GM19043 (cell line): Measurements from ENCODE around the gene PLPPR5.

ENCODE experiments used
- ATAC-seq: cut with Tn5 transposase; IDR thresholded peaks from one replicate; pipeline ENCODE4 v1.9.1; 2021; ENCODE audit warnings: low read depth; ENCODE audit not compliant: unreplicated experiment

Gene PLPPR5

GRCh38 chr1:98975113-98975512 is 29.5 kb downstream of the PLPPR5 start:
- no peak for ATAC-seq

DNA sequence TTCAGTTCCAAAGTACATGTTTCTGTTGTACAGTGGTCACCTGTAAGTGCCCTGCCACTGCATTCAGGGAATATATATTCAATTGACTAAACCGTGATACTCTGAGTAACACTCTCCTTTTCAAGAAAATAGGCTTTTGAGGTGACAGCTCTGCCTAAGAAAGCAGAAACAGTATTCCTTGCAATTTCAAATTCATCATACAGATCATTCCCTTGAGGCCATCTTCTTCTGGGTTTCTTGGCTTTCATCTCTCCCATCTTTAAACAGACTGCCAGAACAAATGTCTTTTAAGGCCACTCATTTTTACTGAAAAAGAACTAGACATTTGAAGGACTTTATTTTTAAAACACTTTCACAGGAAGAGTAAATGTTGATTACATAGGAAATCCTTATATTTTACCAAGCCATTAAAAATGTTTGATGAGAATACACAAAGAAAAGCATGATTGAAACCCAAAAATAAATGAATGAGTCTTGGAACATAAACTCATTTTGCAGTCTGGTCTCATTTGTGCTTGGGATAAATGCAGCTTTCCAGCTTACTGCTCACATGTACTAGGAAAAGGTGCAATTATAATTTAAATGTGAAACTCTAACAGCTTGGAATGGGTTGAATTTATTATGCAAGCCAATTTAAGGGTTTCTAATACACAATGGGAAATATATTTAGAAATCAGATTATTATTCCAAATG is 34.7 kb downstream of the PLPPR5 start:
- ATAC-seq: no peak

DNA sequence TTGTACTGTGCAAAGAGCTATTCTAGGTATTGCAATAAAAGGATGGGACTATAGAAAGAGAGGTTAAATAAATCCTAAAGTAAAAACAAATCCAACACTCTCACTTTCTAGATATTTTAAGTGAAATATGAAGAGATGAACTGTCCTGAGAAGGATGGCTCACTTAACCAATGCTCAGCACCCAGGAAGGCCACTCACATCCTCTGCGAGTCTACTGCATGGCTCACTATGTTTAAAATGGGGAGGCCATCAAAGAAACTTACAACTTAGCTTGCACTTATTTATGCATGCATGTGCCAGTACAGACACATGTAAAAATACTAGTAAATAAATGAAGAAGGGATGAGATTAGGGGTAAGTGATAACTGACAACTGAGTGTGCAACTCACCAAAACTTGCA is 37.5 kb downstream of the PLPPR5 start:
- ATAC-seq: no peak

- no peak for ATAC-seq
Measured at GRCh38 chr1:98965394-98965793, 39.3 kb downstream of the PLPPR5 start.

GRCh38 chr1:98964198-98964597 is 40.5 kb downstream of the PLPPR5 start:
- ATAC-seq: no peak

DNA sequence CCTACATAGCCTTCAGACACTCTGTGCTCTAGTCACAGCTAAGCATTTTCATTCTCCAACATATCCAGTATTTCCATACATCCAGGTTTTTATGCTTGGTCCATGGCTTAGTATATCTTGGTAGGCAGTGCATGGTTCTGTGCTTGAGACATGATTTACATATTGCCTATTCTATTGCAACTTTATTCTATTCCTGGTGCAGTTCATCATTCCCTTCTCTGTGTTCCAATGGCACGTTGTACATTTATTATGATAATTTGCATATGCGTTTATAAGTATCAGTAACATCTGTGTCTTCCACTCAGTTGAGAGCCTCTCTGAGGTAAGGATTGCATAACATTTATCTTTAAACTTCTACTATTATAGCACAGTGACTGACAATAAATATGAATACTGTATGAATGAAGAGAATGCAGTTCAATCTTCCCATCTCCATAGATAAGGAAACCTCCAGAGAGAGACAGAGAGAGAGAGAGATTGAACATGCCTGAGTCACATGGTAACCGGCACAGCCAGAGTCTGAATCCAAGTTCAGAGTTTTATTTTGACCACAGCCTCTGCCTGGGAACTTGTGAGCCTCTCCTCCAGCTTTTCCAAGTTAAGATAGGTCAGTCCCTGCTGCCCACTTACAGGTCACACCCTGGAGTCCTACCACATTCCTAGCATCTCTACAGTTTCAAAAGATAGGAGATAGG is 41.5 kb downstream of the PLPPR5 start:
- no peak for ATAC-seq

DNA sequence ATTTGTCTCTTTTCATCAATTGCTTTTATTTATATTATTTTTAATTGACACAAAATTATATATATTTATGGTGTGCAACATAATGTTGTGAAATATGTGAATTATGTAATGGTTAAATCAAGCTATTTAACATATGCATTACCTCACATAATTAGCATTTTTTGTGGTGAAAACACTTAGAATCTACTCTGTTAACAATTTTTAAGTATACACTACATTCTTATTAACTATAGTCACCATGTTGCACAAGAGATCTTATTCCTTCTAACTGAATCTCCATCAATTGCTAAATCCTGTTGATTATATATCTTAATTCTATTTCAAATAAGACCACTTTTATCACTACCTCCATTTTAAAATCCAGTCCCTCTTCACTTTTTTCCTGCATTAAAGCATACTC is 42.5 kb downstream of the PLPPR5 start:
- ATAC-seq: no peak

GRCh38 chr1:98949621-98950020 is 55.0 kb downstream of the PLPPR5 start:
- ATAC-seq: no peak

GRCh38 chr1:98949166-98949565 is 55.5 kb downstream of the PLPPR5 start:
- ATAC-seq: no peak

DNA sequence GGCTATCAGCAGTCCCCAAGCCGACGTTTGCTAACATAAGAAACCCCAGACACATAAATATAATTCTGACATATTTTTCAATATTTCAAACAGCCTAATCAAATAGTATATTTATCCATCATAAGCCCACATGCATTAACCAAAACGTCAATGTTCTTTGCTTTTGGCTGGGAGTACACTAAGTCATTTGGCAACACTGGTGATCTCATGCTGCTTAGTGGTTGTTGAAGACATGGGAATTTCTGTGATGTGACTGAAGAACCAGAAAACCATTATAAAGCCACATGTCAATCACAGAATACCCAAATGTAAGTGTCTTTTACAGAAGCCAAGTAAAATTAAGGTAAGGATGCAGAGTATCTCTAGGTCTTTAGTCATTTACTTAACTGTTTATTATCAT is 57.6 kb downstream of the PLPPR5 start:
- no peak for ATAC-seq

DNA sequence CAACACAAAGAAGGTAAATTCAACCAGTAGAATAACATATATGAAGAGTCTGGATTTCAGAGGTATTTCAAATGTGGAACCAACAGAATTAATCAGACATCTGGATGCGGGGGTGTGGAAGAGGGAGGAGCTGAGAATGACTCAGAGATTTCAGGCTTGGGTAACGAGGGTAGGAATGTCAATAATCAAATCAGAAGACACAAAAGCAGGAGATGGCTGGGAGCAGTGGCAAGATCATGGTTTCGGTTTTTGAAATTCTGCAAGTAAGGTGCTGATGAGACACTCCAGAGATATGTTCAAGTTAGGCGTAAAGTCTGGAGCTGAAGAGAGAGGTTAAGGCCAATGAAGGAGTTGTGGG is 64.0 kb downstream of the PLPPR5 start:
- ATAC-seq: no peak

- ATAC-seq: no peak
Measured at GRCh38 chr1:98940069-98940721, 64.5 kb downstream of the PLPPR5 start.

GRCh38 chr1:98939471-98939870 is 65.2 kb downstream of the PLPPR5 start:
- ATAC-seq: no peak

- no peak for ATAC-seq
Measured at GRCh38 chr1:98937347-98937746, 67.3 kb downstream of the PLPPR5 start.

GRCh38 chr1:98932184-98932583 is 72.5 kb downstream of the PLPPR5 start:
- ATAC-seq: no peak

DNA sequence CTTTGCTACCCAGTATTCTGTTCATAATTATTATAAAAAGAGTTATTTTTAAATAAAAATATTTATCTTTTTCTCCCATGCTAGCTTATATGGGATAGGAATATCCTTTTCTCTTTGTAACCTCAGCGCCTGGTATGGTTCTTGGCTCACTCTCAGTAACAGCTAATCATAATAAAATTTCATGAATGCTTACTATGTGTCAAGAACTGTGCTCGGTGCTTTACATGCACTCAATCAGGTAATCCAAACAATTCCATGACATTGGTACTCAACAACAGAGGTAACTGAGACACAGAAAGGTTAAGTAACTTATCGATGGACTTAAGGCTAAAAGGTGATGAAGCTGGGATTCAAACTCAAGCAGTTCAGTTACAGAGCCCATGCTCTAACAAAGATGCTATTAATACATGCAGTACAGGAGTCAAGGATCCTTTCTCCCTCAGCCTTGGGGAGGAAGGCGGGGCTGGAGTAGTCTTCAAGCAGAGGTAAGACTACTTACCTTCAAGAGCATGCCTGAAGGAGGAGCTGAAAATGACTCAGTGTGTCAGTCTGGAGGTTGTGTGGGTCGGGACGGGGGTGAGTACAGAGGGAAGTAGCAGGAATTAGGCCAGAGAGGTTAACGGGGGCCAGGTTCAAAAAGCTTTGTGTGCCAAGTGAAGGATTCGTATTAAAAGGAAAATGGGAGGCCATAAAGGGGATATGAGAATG is 73.4 kb downstream of the PLPPR5 start:
- ATAC-seq: no peak

DNA sequence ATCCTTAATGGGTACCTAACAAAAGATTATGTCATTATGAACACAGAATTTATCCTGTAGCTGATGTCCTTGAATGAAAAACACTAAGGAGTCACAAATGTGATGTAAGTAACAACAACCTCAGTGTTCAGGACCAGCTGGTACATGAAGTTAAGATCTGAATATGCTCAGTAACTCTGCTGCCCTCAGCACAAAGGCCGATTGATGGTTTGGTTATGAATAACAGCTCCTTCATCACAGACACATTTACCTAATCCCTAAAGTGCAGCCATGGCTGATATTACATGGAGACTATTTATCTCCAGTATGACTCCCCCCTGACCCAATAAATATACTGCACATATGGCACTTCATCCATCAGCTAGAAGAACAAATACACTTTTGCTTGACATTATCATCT is 75.2 kb downstream of the PLPPR5 start:
- no peak for ATAC-seq

GRCh38 chr1:98926597-98926996 is 78.1 kb downstream of the PLPPR5 start:
- ATAC-seq: no peak

- ATAC-seq: no peak
Measured at GRCh38 chr1:98924977-98925376, 79.7 kb downstream of the PLPPR5 start.

DNA sequence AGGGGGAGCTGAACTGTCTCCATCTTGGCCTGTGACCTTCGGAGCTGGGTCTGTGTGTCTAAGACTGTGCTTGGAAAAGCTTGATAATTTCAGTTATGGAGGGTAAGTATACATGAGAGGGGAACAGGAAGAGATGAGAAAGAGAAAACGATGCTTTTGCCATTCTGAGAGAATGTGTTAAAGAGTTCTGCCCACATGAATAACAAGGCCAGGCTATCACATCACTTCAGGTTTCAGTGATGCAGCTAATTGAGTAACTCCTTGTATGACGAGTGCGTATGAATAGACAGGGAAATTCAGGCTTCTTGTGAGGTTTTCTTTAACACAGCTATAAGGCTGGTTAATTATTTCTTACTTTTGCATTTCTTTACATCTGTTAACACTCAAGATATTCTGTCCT is 81.0 kb downstream of the PLPPR5 start:
- no peak for ATAC-seq

DNA sequence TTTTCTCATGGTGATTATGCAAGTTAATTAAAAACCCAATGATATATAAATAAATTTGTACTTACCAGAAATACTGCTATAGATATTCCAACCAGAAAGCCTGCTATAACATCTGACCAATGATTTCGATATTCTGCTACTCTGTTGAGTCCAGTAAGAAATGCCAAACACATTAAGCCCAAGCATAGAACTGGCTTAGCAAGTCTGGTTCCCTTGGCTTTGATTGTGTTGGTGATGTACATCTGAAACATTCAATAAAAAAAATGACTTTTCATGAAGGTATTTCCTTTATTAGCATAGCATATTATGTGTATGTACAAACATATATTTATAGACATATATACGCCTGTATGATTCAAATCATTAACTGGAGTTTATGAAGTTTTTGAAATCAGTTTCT is 82.8 kb downstream of the PLPPR5 start:
- ATAC-seq: no peak
